Activated T-cell treated with anti-CD3 and anti-CD28 coated beads, Interleukin-2, amount 50 U/mL, for 48 hours (primary cell): ENCODE measurements around the gene ACSM2A.
A peak's percentile ranks its signal among the peaks of the same experiment; 100 is the strongest.
"Not testable (repeated sequence)": the region's sequence is repeated elsewhere in the genome, so short reads cannot be mapped to it uniquely, and the experiment has no call there.

ENCODE experiments used
- DNase-seq, 2 experiments: peaks; one replicate each; pipeline ENCODE4 v3.0.0-alpha.2; 2020

ACSM2A gene

DNA sequence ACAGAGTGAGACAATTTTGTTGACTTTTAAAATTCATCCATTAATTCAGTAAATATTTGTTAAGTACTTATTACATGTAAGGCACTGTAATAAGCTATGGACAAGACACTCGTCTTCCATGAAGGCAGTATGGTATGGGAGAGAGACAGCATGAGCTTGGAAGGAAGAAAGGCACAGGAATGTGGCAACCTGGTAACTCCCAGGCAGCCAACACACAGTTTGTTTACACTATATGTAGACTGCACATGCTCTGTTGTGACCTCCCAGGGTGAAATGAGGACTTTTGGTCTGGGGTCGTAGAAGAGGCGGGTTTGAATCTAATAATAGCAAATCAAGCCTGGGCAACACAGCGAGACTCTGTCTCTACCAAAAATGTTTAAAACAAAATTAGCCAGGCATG is 9.0 kb downstream of the ACSM2A start:
- not testable (repeated sequence) for DNase-seq

GRCh38 chr16:20468954-20469353 is 17.6 kb downstream of the ACSM2A start:
- DNase-seq, result not testable (repeated sequence)

DNA sequence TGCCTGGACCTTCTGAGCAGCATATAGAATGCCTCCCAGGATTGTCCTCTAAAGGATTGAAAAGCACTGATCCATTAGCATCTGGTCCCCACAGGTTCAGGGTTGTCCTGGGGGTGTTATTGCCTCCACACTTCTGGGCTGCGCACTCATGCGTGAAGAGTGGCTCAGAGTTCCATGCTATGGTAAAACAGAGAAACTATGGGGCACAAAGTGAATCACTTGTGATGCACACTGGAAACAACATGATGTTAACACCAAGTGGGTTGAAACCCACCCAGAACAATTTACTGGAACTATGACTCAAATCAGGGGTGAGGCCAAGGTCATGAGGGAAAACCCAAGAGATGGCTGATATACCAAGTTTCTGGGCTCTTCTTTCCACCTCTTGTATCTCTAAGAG is 18.6 kb downstream of the ACSM2A start:
- DNase-seq, result peak in 1 of 2 experiments; percentile 18

- not testable (repeated sequence) for DNase-seq
These were observed 19.4 kb downstream of the ACSM2A start for GRCh38 chr16:20470732-20471131.

DNA sequence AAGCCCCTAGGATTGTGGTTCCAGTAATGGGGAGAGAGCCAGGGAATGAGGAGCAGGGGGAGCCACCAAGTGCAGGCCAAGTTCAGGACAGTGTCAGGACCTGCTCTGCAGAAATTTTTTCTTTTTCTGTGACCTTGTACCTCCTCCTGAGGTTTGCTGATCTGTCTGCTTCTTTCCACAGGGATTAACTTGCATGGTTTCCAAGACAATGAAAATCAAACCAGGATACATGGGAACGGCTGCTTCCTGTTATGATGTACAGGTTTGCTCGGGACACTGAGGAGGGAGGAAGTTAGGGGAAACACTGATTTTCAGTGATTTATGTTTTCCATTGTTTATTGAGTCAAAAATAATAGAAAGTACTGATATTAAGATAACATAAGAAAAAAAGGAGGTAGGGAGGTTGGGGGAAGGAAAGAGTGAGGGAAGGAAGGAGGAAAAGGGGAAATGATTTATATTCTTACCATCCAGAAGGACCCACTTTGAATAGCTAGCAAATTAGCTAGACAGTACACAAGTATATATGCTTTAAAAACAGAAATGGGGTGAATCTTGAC is 25.9 kb downstream of the ACSM2A start:
- not testable (repeated sequence) for DNase-seq

DNA sequence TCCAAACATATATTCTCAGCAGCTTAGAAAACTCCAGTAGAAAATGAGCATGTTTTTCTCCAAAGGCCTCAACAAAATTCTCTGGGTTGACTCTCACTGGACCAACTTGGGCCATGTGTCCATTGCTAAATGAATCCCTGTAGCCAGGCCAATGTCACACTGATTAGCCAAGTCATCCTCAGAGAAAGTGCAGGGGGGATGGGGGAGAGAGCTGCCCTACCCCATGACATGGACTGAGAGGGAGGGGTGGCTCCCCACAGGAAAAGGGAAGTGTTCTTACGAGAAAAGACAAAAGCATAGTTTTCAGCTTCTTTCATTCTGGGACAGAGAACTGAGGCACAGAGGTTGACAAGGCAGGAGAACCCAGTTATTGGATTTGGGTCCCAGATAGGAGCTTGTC is 32.7 kb downstream of the ACSM2A start:
- DNase-seq, result not testable (repeated sequence)

GRCh38 chr16:20484726-20485125 is 33.4 kb downstream of the ACSM2A start:
- DNase-seq, result no peak

DNA sequence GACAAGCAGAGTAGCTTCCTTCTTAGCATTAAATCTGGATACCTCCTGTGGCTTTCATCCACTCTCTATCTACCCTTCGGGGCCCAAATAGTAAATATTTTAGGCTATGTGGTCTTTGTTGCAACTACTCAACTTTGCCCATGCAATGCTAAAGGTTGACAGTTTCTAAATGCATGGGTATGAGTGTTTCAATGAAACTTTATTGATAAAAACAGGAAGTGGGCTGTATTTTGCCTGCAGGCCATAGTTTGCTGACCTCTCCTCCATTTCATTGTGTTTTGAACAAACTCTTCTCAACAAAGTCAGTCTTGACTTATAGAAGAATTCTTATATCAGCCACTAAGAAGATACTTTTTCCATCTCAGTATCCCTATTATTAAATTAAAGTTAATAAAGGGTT is 34.1 kb downstream of the ACSM2A start:
- no peak for DNase-seq

DNA sequence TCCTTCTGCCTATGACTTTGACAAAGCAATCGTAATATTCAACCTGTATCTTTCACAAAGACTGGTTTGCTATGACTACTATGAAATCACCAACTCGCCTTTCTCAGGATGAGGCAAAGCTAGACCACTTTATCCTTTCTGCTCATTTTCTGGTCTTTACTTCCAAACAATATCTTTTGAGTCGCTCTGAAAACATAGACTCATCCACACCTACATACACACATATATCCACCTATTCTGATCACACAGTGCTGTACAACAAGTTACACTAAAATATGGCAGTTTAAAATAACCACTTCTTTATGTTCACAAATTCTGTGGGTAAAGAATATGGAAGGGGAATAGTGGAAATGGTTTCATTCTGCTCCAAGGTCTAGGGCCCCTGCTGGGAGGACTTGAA is 39.7 kb downstream of the ACSM2A start:
- not testable (repeated sequence) for DNase-seq

GRCh38 chr16:20491448-20491847 is 40.1 kb downstream of the ACSM2A start:
- DNase-seq, result not testable (repeated sequence)

DNA sequence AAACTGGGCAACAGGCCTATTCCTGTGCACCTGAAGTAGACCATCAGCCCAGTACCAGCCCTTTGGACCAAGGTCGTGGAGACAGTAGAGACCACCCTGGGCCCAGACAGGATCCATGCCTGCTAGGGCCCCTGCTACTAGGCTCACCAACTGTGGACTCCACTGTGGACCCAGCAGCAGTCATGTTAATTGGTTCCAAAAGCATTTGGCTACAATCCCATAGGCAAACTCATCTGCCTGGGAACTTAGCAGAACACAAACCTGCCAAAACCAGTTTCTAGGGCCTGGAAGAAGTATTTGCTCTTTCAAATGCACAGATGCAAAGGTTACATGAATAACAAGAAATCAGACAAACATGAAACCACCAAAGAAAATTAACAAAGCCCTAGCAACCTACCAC is 53.1 kb downstream of the ACSM2A start:
- DNase-seq, result no peak

DNA sequence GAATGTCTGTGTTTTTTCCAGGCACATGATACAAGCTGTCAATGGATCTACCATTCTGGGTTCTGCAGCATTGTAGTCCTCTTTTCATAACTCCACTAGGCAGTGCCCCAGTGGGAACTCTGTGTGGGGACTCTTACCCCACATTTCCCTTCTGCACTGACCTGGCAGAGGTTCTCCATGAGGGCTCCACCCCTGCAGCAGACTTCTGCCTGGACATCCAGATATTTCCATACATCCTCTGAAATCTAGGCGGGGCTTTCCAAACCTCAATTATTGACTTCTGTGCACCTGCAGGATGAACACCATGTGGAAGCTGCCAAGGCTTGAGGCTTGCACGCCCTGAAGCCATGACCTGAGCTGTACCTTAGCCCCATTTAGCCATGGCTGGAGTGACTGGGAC is 56.0 kb downstream of the ACSM2A start:
- DNase-seq, result no peak

- DNase-seq, result no peak
These were observed 59.0 kb downstream of the ACSM2A start for GRCh38 chr16:20510323-20510722.

- DNase-seq, result no peak
These were observed 64.4 kb downstream of the ACSM2A start for GRCh38 chr16:20515688-20516090.

GRCh38 chr16:20517149-20517548 is 65.8 kb downstream of the ACSM2A start:
- no peak for DNase-seq

DNA sequence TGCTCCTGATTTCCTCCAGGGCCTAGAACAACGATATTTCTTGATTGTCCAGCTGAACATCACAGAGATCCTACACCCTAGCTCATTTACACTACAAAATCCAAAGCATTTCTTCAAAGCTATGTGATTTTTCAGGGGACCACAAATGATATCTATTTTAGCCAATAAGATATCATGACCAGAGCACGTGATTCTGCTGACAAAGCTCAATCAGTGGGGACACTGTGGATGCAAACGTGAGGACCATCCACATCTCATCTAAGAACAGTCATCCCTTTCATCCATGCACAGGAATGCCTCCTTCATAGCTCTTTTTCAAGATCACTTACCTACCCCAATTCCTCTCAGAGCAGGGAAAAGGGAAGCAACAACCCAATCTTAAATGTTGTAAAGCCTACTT is 67.9 kb downstream of the ACSM2A start:
- DNase-seq, result no peak

GRCh38 chr16:20520103-20520502 is 68.8 kb downstream of the ACSM2A start:
- DNase-seq, result no peak

GRCh38 chr16:20531795-20532194 is 80.5 kb downstream of the ACSM2A start:
- DNase-seq, result not testable (repeated sequence)

DNA sequence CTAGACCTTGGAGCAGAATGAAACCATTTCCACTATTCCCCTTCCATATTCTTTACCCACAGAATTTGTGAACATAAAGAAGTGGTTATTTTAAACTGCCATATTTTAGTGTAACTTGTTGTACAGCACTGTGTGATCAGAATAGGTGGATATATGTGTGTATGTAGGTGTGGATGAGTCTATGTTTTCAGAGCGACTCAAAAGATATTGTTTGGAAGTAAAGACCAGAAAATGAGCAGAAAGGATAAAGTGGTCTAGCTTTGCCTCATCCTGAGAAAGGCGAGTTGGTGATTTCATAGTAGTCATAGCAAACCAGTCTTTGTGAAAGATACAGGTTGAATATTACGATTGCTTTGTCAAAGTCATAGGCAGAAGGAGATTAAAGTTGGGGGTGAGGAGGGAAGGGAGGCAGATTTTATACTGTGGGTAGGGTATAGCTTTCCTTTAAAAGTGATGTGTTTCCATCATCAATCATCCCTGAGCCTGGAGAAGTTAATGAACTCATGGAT is 81.0 kb downstream of the ACSM2A start:
- not testable (repeated sequence) for DNase-seq

- DNase-seq, result not testable (repeated sequence)
These were observed 85.3 kb downstream of the ACSM2A start for GRCh38 chr16:20536669-20537068.
